ENCODE data around the gene GTF3C4.

The GTF3C4 gene

DNA sequence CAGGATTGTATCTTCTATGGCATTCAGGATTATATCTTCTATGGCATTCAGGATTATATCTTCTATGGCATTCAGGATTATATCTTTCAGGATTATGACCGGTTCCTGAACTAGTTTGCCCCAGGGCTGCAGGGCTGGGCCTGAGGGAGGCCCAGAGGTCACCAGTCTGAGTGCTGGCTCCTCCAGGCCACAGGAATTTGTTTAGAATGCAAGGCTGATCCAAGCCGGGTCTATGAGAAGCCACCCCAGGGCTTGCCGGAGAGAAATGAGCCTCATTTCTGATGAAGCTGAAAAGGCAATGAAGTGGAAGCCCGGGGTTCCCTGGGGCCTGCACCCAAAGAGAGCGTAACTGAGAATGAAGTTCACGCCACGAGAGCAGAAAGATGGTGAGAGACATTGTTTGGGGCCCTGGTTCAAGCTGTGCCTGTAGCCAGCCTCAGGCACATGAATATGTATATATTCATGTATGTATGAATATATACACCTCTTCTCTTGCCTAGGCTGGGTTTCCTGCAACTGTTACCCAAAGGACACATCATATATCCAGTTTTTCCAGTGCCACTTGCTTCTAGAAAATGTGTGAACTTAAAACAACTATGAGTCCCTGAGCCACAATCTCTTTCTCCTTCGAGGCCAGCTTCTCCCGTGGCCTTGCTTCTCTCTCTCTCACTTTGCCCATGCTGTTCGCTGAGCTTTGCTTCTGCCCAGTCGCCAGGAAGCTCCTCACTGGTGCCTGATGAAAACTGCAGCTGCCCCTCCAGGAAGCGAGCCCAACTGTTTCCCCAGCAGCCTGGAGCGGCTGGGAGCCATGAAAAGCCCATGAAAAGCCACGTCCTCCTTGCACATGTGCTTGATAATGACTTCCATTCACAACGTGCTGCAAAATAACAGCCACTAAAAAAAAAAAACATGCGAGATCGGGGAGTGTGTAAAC, 62.3 kb downstream of the GTF3C4 start:
- no peak for DNase-seq

DNA sequence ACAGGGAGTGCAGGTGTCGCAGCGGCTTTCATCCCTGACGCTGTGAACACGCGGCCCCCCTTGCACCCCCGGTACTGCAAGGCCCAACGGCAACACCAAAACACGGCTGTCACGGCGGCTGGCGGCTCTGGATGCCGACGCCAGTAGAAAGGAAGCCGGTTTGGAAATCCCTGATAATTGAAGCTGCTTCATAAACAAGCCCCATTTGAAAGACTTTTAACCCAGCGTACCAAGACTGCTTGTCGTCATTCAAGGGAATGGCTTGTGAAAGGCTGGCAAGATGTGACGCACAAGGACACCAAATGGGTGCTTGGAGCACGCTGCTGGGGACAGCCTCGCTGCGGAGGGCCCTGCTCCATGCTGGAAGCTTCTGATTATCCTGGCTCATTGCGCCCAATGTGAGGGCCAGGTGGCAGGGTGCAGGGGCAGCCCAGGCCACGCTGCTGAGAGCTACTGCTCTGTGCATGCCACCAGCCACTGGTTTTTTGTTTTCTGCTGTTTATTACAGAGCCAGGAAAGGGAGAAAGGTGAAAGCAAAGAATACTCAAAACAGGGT, 63.1 kb downstream of the GTF3C4 start:
- no peak for DNase-seq

DNA sequence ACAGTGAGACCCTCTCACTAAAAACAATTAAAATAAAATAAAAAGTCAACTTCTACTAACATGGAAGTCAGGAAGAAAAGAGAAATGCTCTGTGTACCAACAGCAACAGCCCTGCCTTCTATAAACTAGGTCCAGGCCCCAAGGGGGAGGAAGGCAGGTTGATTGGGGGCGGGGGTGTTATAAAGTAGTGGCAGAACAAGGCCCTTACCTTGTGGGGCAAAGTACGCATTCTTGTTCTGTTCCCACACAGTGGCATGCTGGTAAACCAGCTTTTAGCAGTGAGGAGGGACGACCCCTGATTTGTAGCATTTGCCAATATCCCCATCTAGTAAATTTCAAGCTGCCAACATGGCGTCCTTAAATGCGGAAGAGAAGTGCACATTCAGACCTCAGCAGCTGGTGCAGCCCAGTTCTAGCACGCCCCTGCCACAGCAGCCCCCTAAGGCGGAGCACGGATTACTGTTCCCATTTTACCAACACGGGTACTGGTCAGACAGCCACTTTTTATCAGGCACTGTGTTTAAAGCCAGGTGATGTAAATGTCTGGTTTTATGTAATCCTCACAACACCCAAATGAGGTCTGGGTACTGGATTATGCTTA, 69.5 kb downstream of the GTF3C4 start:
- no peak for DNase-seq

DNA sequence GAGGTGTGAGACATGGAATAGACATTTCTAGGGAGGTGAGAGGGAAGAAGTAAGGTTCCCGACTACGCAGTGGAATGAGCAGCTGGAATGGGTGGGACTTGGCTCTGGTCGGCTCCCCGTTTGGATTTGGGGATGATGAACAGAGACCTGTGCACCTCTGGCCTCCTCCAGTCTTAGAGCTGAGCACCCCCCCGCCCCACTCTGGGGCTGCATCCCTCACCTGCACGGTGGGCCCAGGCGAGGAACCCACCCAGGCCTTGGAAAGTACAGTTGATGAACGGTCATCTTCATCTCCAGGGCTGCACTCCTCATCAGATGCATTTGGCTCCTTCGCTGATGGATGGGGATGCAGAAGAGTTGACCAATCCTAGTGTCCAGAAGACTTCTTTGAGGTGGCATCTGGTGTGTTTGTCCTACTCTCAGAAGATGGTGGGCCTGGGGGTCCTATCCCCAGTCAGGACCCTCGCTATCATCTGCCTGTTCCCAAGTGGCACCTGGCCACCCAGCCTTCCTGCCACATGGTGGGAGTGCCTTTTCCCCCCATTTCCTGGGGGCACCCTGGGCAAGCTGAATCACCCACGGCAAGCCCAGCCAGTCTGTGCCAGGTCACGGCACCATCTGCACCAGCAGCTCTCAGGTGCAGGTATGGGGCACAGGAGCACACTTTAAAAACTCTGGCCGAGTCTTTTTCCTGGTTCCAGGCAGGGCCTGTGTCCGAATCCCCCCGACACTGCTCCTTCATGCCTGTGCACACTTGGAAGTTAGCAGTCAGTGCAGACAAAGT, 70.5 kb downstream of the GTF3C4 start:
- no peak for DNase-seq

DNA sequence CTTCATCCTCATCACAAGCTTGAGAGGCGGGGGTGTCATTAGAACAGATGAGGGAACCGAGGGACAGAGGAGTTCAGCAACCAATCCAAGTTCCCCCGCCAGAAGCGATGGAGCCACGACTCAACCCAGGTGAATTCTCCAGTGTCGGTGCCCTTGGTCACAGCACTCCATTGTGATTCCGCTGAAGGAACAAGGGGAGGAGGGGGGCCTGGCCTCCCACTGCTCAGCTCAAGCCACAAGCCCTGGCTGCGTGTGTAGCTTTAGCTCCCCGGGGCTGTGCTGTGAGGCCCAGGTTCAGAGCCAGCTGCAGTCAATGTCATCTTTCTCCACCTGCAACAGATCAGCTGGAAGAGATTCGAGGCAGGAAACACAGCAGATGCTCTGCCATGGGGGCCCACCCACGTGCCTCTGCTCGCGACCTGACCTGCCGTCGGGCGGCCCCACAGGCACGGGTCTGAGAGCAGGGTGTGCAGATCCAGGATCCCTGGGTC, 72.6 kb downstream of the GTF3C4 start:
- DNase-seq: no peak

DNA sequence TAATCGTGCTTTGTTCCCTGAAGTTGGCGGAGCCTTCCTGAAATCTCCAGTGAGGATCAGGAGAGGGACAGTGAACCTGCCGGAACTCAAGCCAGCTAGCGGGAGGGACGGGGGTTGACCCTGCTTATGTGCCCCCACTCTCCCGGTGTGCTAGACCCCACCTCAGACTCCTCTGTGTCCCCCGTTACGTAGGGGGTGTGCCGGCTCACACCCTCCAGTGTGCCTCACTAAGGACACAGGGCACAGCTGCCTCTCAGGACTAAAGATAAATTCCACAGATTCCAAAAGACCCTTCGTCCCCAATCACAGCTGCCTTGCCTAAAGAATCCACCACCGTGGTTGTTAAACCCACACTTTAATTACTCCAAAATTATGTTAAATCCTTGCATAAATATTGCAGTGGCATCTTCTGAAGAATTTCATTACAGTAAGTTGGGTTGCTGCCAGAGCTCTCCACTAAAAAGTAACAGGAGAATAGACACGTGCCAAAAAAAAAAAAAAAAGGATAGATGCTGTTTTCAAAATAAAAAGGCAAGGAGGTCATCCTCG, 73.7 kb downstream of the GTF3C4 start:
- DNase-seq: no peak

Measured in activated CD4-positive, alpha-beta T cell treated with anti-CD3 and anti-CD28 coated beads, Interleukin-2, amount 50 U/mL, for 1 hour (primary cell).